Breast epithelium (tissue), 4 donors: ENCODE measurements around the gene MAPRE2. TPM values are rescaled to one million over a fixed set of nuclear protein-coding genes. Genes with fewer than 3 reads are reported as not detected.

Experiments used
- DNase-seq, 2 donors: peaks; one replicate each; pipeline ENCODE4 v3.0.0-alpha.2; 2019; ENCODE audit warnings: low spot score in 2 of 2
- H3K27ac ChIP-seq, 2 donors: fragments of 200-600 bp; sonication (generic) in 1 of 2; one replicate each; pipeline ENCODE4 v1.5.1; 2016 to 2019; ENCODE audit warnings: mild to moderate bottlenecking in 1 of 2
- H3K27me3 ChIP-seq, 2 donors: fragments of 200-600 bp; sonication (generic) in 1 of 2; one replicate each; pipeline versions ENCODE4 v1.5.1 to v1.6.0; 2017 to 2019; ENCODE audit warnings: control low read depth in 1 of 2, mild to moderate bottlenecking in 1 of 2
- H3K36me3 ChIP-seq: fragments of 200-600 bp; one replicate; pipeline ENCODE4 v1.5.1; 2019
- H3K4me1 ChIP-seq, 2 donors: fragments of 200-600 bp; sonication (generic); one replicate each; pipeline ENCODE4 v1.5.1; 2016 to 2019; ENCODE audit warnings: control low read depth in 1 of 2
- H3K4me3 ChIP-seq, 3 donors: fragments of 200-600 bp; sonication (generic); 1 replicate in 2 of 3; 2 replicates in 1 of 3; pipeline ENCODE4 v1.5.1; 2016 to 2019; ENCODE audit warnings: mild to moderate bottlenecking in 3 of 3, moderate library complexity in 2 of 3
- H3K9me3 ChIP-seq, 2 donors: fragments of 200-600 bp; sonication (generic) in 1 of 2; one replicate each; pipeline ENCODE4 v1.5.1; 2016 to 2019; ENCODE audit warnings: control low read depth in 1 of 2
- POLR2A ChIP-seq: fragments of 450-650 bp; IDR thresholded peaks from one replicate; pipeline ENCODE4 v1.6.1; 2016; ENCODE audit warnings: antibody characterized with exemption, mild to moderate bottlenecking, moderate library complexity
- POLR2AphosphoS5 ChIP-seq, 3 donors: sonication (generic); formaldehyde crosslinking; IDR thresholded peaks; one replicate each; pipeline ENCODE4 v1.6.1; 2017; ENCODE audit warnings: antibody characterized with exemption in 3 of 3
- intact Hi-C: fragments of 100-400 bp; cut with DNase I; formaldehyde crosslinking; loops from one replicate; pipeline ENCODE4 v1.15.1; 2023; ENCODE audit warnings: low total_unique reads
- total RNA-seq, 3 donors: library from RNA; depleted of rRNA; stranded (reverse); fragments of >200 nt; gene quantifications; one replicate each; pipeline ENCODE4 v1.1.0, GENCODE V29; 2016
- TF ChIP-seq, protein P1 (sequence below), 3 donors: fragments of 450-650 bp; IDR thresholded peaks; one replicate each; pipeline ENCODE4 v1.5.1; 2016 to 2017; ENCODE audit warnings: antibody characterized with exemption in 3 of 3, mild to moderate bottlenecking in 3 of 3, moderate library complexity in 3 of 3

MAPRE2 gene
- total RNA-seq, 3 donors from 2014 or later = 17.0 to 38.8 (median 21.3) TPM

- TF ChIP-seq, protein P1, sequence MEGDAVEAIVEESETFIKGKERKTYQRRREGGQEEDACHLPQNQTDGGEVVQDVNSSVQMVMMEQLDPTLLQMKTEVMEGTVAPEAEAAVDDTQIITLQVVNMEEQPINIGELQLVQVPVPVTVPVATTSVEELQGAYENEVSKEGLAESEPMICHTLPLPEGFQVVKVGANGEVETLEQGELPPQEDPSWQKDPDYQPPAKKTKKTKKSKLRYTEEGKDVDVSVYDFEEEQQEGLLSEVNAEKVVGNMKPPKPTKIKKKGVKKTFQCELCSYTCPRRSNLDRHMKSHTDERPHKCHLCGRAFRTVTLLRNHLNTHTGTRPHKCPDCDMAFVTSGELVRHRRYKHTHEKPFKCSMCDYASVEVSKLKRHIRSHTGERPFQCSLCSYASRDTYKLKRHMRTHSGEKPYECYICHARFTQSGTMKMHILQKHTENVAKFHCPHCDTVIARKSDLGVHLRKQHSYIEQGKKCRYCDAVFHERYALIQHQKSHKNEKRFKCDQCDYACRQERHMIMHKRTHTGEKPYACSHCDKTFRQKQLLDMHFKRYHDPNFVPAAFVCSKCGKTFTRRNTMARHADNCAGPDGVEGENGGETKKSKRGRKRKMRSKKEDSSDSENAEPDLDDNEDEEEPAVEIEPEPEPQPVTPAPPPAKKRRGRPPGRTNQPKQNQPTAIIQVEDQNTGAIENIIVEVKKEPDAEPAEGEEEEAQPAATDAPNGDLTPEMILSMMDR (IDR thresholded peaks at IDR 0.05) = no peak
- TF ChIP-seq POLR2AphosphoS5 (IDR thresholded peaks at IDR 0.05) = no peak
- TF ChIP-seq POLR2A = no peak
- no peaks in the 10 kb centered on the region for H3K9me3 ChIP-seq
- H3K27me3 ChIP-seq = no peaks in the 10 kb centered on the region
- peak overlapping the region; percentile 74 to 84 (median 75) for H3K4me3 ChIP-seq
- peak overlapping the region; percentile 83 to 91 for H3K27ac ChIP-seq
- intact Hi-C loops = no loop called here
- no peaks in the 10 kb centered on the region for H3K36me3 ChIP-seq
- DNase-seq = no peak
- peaks cover 0 to 5% of the 10 kb centered on the region in 2 donors for H3K4me1 ChIP-seq
Observed at GRCh38 chr18:35041815-35042387, 688 bp downstream of the MAPRE2 start.

GRCh38 chr18:35042389-35043071 lies 1.3 kb downstream of the MAPRE2 start:
- no peaks in the 10 kb centered on the region for H3K36me3 ChIP-seq
- H3K4me3 ChIP-seq = peak overlapping the region; percentile 74 to 84 (median 75)
- H3K27ac ChIP-seq = peak overlapping the region; percentile 13 to 83
- H3K4me1 ChIP-seq = peaks cover 0 to 5% of the 10 kb centered on the region in 2 donors
- intact Hi-C loops = no loop called here
- DNase-seq = no peak
- H3K27me3 ChIP-seq = no peaks in the 10 kb centered on the region
- TF ChIP-seq, protein P1 (IDR thresholded peaks at IDR 0.05) = no peak
- TF ChIP-seq POLR2A = no peak
- no peak for TF ChIP-seq POLR2AphosphoS5 (IDR thresholded peaks at IDR 0.05)
- no peaks in the 10 kb centered on the region for H3K9me3 ChIP-seq

DNA sequence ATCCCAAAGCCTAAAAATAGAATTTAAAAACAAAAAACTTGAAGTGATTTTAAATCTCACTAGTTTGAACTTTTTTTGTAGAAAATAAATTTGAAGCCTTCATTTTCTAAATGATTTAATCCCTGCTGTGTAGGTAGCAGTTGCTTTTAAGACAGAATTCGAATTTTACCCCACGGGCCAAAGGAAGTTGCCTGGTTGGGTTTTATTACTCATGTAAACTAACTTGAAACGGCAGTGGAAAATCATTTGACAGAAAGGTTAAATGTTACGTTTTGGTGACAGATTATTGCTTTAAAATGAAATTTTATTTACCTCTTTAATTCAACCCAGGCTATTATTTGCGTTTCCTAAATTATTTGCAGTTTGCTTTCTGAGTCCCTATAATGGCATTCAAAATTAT lies 2.0 kb downstream of the MAPRE2 start:
- H3K4me1 ChIP-seq = peaks cover 0 to 5% of the 10 kb centered on the region in 2 donors
- no peak for DNase-seq
- intact Hi-C loops = no loop called here
- no peaks in the 10 kb centered on the region for H3K27me3 ChIP-seq
- H3K36me3 ChIP-seq = no peaks in the 10 kb centered on the region
- TF ChIP-seq POLR2AphosphoS5 (IDR thresholded peaks at IDR 0.05) (no peak), POLR2A (no peak)
- TF ChIP-seq, protein P1 (IDR thresholded peaks at IDR 0.05) = no peak
- H3K4me3 ChIP-seq = peak overlapping the region in 1 of 3 donors; percentile 84
- H3K27ac ChIP-seq = no peak overlapping the region
- H3K9me3 ChIP-seq = no peaks in the 10 kb centered on the region

- intact Hi-C loops = no loop called here
- H3K4me3 ChIP-seq = no peak overlapping the region
- H3K27ac ChIP-seq = peak overlapping the region; percentile 26 to 33
- TF ChIP-seq POLR2A (no peak), POLR2AphosphoS5 (IDR thresholded peaks at IDR 0.05) (no peak)
- TF ChIP-seq, protein P1 (IDR thresholded peaks at IDR 0.05) = no peak
- DNase-seq = no peak
- no peaks in the 10 kb centered on the region for H3K27me3 ChIP-seq
- H3K36me3 ChIP-seq = no peaks in the 10 kb centered on the region
- H3K4me1 ChIP-seq = peaks cover 0 to 5% of the 10 kb centered on the region in 2 donors
- H3K9me3 ChIP-seq = no peaks in the 10 kb centered on the region
Observed at GRCh38 chr18:35045121-35045520, 3.9 kb downstream of the MAPRE2 start.

GRCh38 chr18:35045806-35046205 lies 4.6 kb downstream of the MAPRE2 start:
- TF ChIP-seq POLR2AphosphoS5 (IDR thresholded peaks at IDR 0.05) (no peak), POLR2A (no peak)
- TF ChIP-seq, protein P1 (IDR thresholded peaks at IDR 0.05) = no peak
- no peak overlapping the region for H3K27ac ChIP-seq
- peaks cover 0 to 5% of the 10 kb centered on the region in 2 donors for H3K4me1 ChIP-seq

More at GRCh38 chr18:35045806-35046205, 4.6 kb downstream of the MAPRE2 start:
- H3K9me3 ChIP-seq = no peaks in the 10 kb centered on the region
- intact Hi-C loops = no loop called here
- DNase-seq = no peak
- H3K36me3 ChIP-seq = no peaks in the 10 kb centered on the region
- H3K4me3 ChIP-seq = no peak overlapping the region
- H3K27me3 ChIP-seq = no peaks in the 10 kb centered on the region
